K562 (cell line): ENCODE measurements around the gene RASL11A. TPM values are rescaled to one million over a fixed set of nuclear protein-coding genes. Genes with fewer than 3 reads are reported as not detected.
A peak's percentile ranks its signal among the peaks of the same experiment; 100 is the strongest.

Experiments
- ATAC-seq: fragments of 200-7000 bp; cut with Tn5 transposase; 3 replicates; pipeline ENCODE4 v1.9.1; 2020; ENCODE audit warnings: moderate library complexity
- Bru-seq: library from RNA; stranded (reverse); fragments of 400-500 nt; gene quantifications from one replicate; lab custom pipeline; 2021; lab: Mats Ljungman, UMichigan
- BruChase-seq, 2 experiments: library from RNA; stranded (reverse); fragments of 400-500 nt; gene quantifications; one replicate each; lab custom pipeline; 2021; lab: Mats Ljungman, UMichigan
- BruUV-seq: library from RNA; stranded (reverse); fragments of 400-500 nt; replicated peaks from 2 replicates; lab custom pipeline; 2021; lab: Mats Ljungman, UMichigan
- CTCF ChIA-PET: fragments of 300-600 bp; formaldehyde crosslinking; extraction: SDS; loops from one replicate; lab custom pipeline; 2021; ENCODE audit warnings: low intra/inter-chr PET ratio; lab: Yijun Ruan, JAX
- POLR2A ChIA-PET: fragments of 300-600, 350-650 bp; sonication (Branson Sonifier 250); formaldehyde crosslinking; extraction: SDS; loops from one replicate; lab custom pipeline; 2021; ENCODE audit warnings: antibody characterized with exemption, inconsistent platforms; lab: Yijun Ruan, JAX
- DNase-seq, 4 experiments: peaks; one replicate each; pipeline versions ENCODE4 v3.0.0 to v3.0.0-alpha.2; 2011 to 2018; ENCODE audit warnings: low spot score in 3 of 4, mixed read lengths in 3 of 4; ENCODE audit errors: extremely low read depth in 1 of 4
- FAIRE-seq: peaks from 2 replicates; lab custom pipeline; 2011; peaks lifted over from hg19 to GRCh38; lab: Jason Lieb, UNC
- H2AFZ ChIP-seq: 2 replicates; pipeline ENCODE4 v1.6.0; 2011; ENCODE audit warnings: low read depth, low read length, control low read depth, inconsistent platforms
- H3K27ac ChIP-seq: fragments of 200-600 bp; 3 replicates; pipeline ENCODE4 v1.8.0; 2011; ENCODE audit warnings: low read depth, mild to moderate bottlenecking, control low read depth, inconsistent platforms, low read length, moderate library complexity, mixed read lengths; ENCODE audit errors: extremely low read depth
- H3K27me3 ChIP-seq, 2 experiments: fragments of 300-600 bp in 1 of 2; 2 replicates in 1 of 2; 3 replicates in 1 of 2; pipeline versions ENCODE4 v1.6.0 to v1.8.0; 2011; ENCODE audit warnings: inconsistent platforms in 2 of 2, low read length in 2 of 2, mild to moderate bottlenecking in 1 of 2, mixed read lengths in 1 of 2, moderate library complexity in 1 of 2; ENCODE audit not compliant: control insufficient read depth in 2 of 2, insufficient read depth in 2 of 2
- H3K36me3 ChIP-seq: fragments of 300-600 bp; 3 replicates; pipeline ENCODE4 v1.8.0; 2011; ENCODE audit warnings: mild to moderate bottlenecking, low read length, inconsistent platforms; ENCODE audit not compliant: control insufficient read depth, insufficient read depth
- H3K4me1 ChIP-seq, 2 experiments: fragments of 200-600 bp in 1 of 2; replicated peaks in 1 of 2; 2 replicates in 1 of 2; 3 replicates in 1 of 2; pipeline versions ENCODE4 v1.5.1 to v1.8.0; 2011; ENCODE audit warnings: inconsistent platforms in 2 of 2, low read length in 2 of 2, mild to moderate bottlenecking in 1 of 2, mixed read lengths in 1 of 2, moderate library complexity in 1 of 2; ENCODE audit not compliant: control insufficient read depth in 2 of 2, insufficient read depth in 2 of 2
- H3K4me2 ChIP-seq: 2 replicates; pipeline ENCODE4 v1.6.1; 2011; ENCODE audit warnings: low read length, control low read depth, inconsistent platforms, mixed read lengths; ENCODE audit not compliant: insufficient read depth
- H3K4me3 ChIP-seq: fragments of 200-600 bp; sonication (generic), shearing (Covaris generic); 2 replicates; pipeline ENCODE4 v1.5.1; 2016; ENCODE audit warnings: control low read depth, inconsistent platforms
- H3K79me2 ChIP-seq: fragments of 200-600 bp; 3 replicates; pipeline ENCODE4 v1.8.0; 2011; ENCODE audit warnings: low read length, inconsistent platforms; ENCODE audit not compliant: control insufficient read depth, insufficient read depth
- H3K9ac ChIP-seq, 2 experiments: 2 replicates each; pipeline versions ENCODE4 v1.6.0 to v1.6.1; 2011; ENCODE audit warnings: low read depth in 2 of 2, low read length in 2 of 2, control low read depth in 1 of 2, inconsistent platforms in 1 of 2, mild to moderate bottlenecking in 1 of 2, mixed read lengths in 1 of 2; ENCODE audit not compliant: insufficient read depth in 1 of 2
- H3K9me1 ChIP-seq: one replicate; pipeline ENCODE4 v1.6.0; 2011; ENCODE audit warnings: inconsistent platforms, mild to moderate bottlenecking, low read length, moderate library complexity; ENCODE audit not compliant: control insufficient read depth, insufficient read depth
- H3K9me3 ChIP-seq: replicated peaks from 2 replicates; pipeline ENCODE4 v1.5.1; 2011; ENCODE audit warnings: low read depth, low read length, inconsistent platforms; ENCODE audit not compliant: control insufficient read depth, insufficient read depth
- H4K20me1 ChIP-seq: replicated peaks from 2 replicates; pipeline ENCODE4 v1.6.1; 2011; ENCODE audit warnings: low read length, inconsistent platforms, mixed read lengths; ENCODE audit not compliant: control insufficient read depth, insufficient read depth
- ARID3B ChIP-seq: fragments of 250-450 bp; sonication (Bioruptor Pico); IDR thresholded peaks from 2 replicates; pipeline ENCODE4 v1.4.0; 2020; ENCODE audit warnings: borderline replicate concordance
- BACH1 ChIP-seq: fragments of 200-800 bp; sonication (Bioruptor generic); IDR thresholded peaks from 2 replicates; pipeline ENCODE4 v1.6.1; 2016; ENCODE audit warnings: missing genetic modification characterization, missing compliant biosample characterization
- HDGF ChIP-seq: fragments of 450-650 bp; IDR thresholded peaks from 2 replicates; pipeline ENCODE4 v1.6.1; 2016
- MTF1 ChIP-seq: fragments of 250-450 bp; sonication (Bioruptor Pico); IDR thresholded peaks from 2 replicates; pipeline ENCODE4 v1.9.0; 2021; ENCODE audit warnings: moderate library complexity, mild to moderate bottlenecking, inconsistent platforms, borderline replicate concordance
- NR2F6 ChIP-seq: fragments of 450-650 bp; formaldehyde crosslinking; IDR thresholded peaks from 2 replicates; pipeline ENCODE4 v1.4.0; 2020; ENCODE audit warnings: mild to moderate bottlenecking
- PRPF4 ChIP-seq: fragments of 200-400 bp; formaldehyde crosslinking; IDR thresholded peaks from one replicate; pipeline ENCODE4 v1.6.1; 2017; ENCODE audit warnings: low read length, low read depth, mild to moderate bottlenecking; ENCODE audit not compliant: insufficient read depth, poor library complexity, severe bottlenecking
- SMAD4 ChIP-seq: fragments of 250-450 bp; sonication (Bioruptor Pico); conservative IDR thresholded peaks from 2 replicates; pipeline ENCODE4 v1.8.0; 2021; ENCODE audit warnings: inconsistent platforms, mild to moderate bottlenecking, moderate library complexity
- ZNF695 ChIP-seq: fragments of 450-650 bp; formaldehyde crosslinking; IDR thresholded peaks from 2 replicates; pipeline ENCODE4 v1.4.0; 2020; ENCODE audit warnings: mild to moderate bottlenecking, moderate library complexity
- ZNF707 ChIP-seq: fragments of 250-450 bp; sonication (Bioruptor Pico); conservative IDR thresholded peaks from 2 replicates; pipeline ENCODE4 v1.8.0; 2022; ENCODE audit warnings: inconsistent platforms, mild to moderate bottlenecking, moderate library complexity
- WGBS: fragments of 100-300 bp; shearing (Covaris generic); methylation state at CpG from one replicate; pipeline ENCODE4 v1.1.6; 2016; ENCODE audit warnings: low coverage, mixed read lengths; ENCODE audit not compliant: insufficient coverage; ENCODE audit errors: missing lambda C conversion rate; 5-methylcytosine and 5-hydroxymethylcytosine counted together
- in situ Hi-C: fragments of 300-500 bp; cut with MboI; formaldehyde crosslinking; loops from 4 replicates; pipeline ENCODE4 v1.15.0; 2018; ENCODE audit warnings: inconsistent platforms, mixed read lengths
- intact Hi-C: fragments of 100-400 bp; cut with micrococcal nuclease; formaldehyde crosslinking; loops from 2 replicates; pipeline ENCODE4 v1.14.2; 2022
- long read RNA-seq, 3 experiments: library from polyadenylated mRNA in 2 of 3; library from RNA in 1 of 3; unstranded in 2 of 3; stranded (forward) in 1 of 3; transcript quantifications; one replicate each; pipeline ENCODE4 v2.0.0, GENCODE V29; 2019 to 2022
- polyA minus RNA-seq, 3 experiments: library from RNA; depleted of rRNA, polyadenylated mRNA; stranded (reverse); fragments of >200 nt; gene quantifications; 2 replicates each; pipeline ENCODE4 v1.2.3, GENCODE V29; 2011
- polyA plus RNA-seq, 8 experiments: library from polyadenylated mRNA; depleted of rRNA in 4 of 8; stranded (reverse) in 5 of 8; unstranded in 3 of 8; fragments of >200 nt; fragmentation: Nextera tagmentation in 2 of 8; fragmentation: Illumina TruSeq in 1 of 8; extraction: Ambion mirVana in 2 of 8; extraction: Trizol in 1 of 8; gene quantifications; 2 replicates each; pipeline versions ENCODE4 v1.2.1 to v1.2.3, GENCODE V29; 2011 to 2014; ENCODE audit warnings: inconsistent platforms in 1 of 8, missing spikeins in 1 of 8
- total RNA-seq, 7 experiments: library from RNA; depleted of rRNA in 6 of 7; stranded (reverse); fragments of >200 nt in 6 of 7; fragmentation: Illumina TruSeq in 2 of 7; extraction: Trizol in 2 of 7; gene quantifications; 2 replicates each; pipeline versions ENCODE4 v1.2.1 to v1.2.3, GENCODE V29; 2011 to 2021; ENCODE audit warnings: low replicate concordance in 1 of 7
- TF ChIP-seq, protein P1 (sequence below): fragments of 250-450 bp; sonication (Bioruptor Pico); IDR thresholded peaks from 2 replicates; pipeline ENCODE4 v1.8.0; 2022; ENCODE audit warnings: moderate library complexity, mild to moderate bottlenecking, inconsistent platforms
- TF ChIP-seq, protein P2 (sequence below): fragments of 450-650 bp; formaldehyde crosslinking; conservative IDR thresholded peaks from 2 replicates; pipeline ENCODE4 v1.4.0; 2022; ENCODE audit warnings: mild to moderate bottlenecking, missing genetic modification characterization

Gene RASL11A
- total RNA-seq (2011; cell fraction: chromatin; rRNA removed; ENCODE audit: low replicate concordance): 1.3 and 1.5 TPM in 2 replicates
- 0.67 and 1.3 TPM in 2 replicates for total RNA-seq (2011; cell fraction: nucleolus; rRNA removed)
- 0.76 and 1.1 TPM in 2 replicates for total RNA-seq (2011; cell fraction: nucleoplasm; rRNA removed)
- total RNA-seq (2014; rRNA removed) (2.1 and 2.4 TPM in 2 replicates), total RNA-seq (2014; rRNA removed; fragmentation: Illumina TruSeq; extraction: Trizol) (0.98 and 1.6 TPM in 2 replicates), total RNA-seq (2015; rRNA removed; fragmentation: Illumina TruSeq; extraction: Trizol) (0.80 and 0.87 TPM in 2 replicates), total RNA-seq (2021) (1.5 and 1.6 TPM in 2 replicates), polyA plus RNA-seq (2011; rRNA removed) (1.7 and 1.9 TPM in 2 replicates), polyA plus RNA-seq (2014; fragmentation: Illumina TruSeq; extraction: Trizol) (1.9 and 2.2 TPM in 2 replicates), polyA plus RNA-seq (2014; fragmentation: Nextera tagmentation; extraction: Ambion mirVana) (under 1 TPM in 1 of 2 experiments, not detected in 1; 0.11 TPM), polyA plus RNA-seq (2014; rRNA removed) (1.2 and 1.3 TPM in 2 replicates), polyA minus RNA-seq (2011; rRNA and poly(A)+ RNA removed) (1.5 and 5.9 TPM in 2 replicates), Bru-seq, nascent RNA (percentile 44 among the genes with signal in this experiment), BruChase-seq, experiment 1, labeled RNA remaining after a 2-hour chase (percentile 57 among the genes with signal in this experiment), BruChase-seq, experiment 2, labeled RNA remaining after a 6-hour chase (percentile 60 among the genes with signal in this experiment)
- polyA plus RNA-seq (2011; cell fraction: cytosol; rRNA removed): 1.1 and 3.8 TPM in 2 replicates
- polyA plus RNA-seq (2011; cell fraction: nucleus; rRNA removed): 1.5 and 1.8 TPM in 2 replicates
- polyA plus RNA-seq (2012): 0.66 and 0.82 TPM in 2 replicates
- polyA minus RNA-seq (2011; cell fraction: cytosol; rRNA and poly(A)+ RNA removed): 1.3 and 1.5 TPM in 2 replicates
- polyA minus RNA-seq (2011; cell fraction: nucleus; rRNA and poly(A)+ RNA removed): 0.89 and 1.2 TPM in 2 replicates
- long read RNA-seq, experiment 1, partial matches to known transcripts: 0 of 1 reads
- long read RNA-seq, experiment 1, other reads (novel, unspliced or antisense): 0 of 1 reads
- long read RNA-seq, experiment 2, partial matches to known transcripts: 0 of 1 reads
- long read RNA-seq, experiment 2, other reads (novel, unspliced or antisense): 0 of 1 reads
- long read RNA-seq, experiment 3: 0 reads

DNA sequence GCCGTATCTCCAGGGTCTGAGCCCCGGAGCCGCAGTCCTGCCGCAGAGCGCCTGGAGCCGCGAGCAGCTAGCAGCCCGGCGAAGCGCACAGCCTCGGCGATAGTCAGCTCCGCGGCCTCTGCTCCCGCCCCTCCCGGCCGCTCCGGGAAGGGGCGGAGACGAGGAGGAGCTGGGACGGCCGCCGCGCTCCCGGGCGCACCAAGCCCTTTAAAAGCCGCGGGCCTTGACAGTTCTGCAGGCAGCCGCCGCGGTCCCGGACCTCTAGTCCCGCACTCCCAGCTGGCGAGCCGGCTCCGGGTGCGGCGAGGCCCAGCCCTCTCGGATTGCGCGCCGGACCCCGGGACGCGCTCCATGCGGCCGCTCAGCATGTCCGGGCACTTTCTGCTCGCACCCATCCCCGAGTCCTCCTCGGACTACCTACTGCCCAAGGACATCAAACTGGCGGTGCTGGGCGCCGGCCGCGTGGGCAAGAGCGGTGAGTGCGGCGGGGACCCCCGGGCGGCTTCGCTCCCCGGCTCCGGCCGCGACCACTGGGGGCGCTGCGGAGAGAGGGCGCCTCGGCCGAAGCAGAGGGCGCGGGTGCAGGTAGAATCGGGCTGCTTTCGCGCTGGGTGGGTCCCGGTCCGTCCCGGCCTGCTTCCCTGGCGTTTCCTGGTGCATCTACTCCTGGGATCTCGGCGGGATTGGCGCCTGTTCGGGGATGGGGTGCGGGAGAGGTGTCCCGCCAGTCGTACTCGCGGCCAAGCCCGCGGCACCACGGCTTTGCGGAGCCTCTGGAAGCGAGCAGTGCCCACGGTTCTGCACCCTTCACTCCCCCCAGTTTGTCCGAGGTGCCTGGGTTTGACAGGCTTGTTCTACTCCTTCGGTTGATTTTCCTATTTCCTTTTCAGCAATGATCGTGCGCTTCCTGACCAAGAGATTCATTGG is at the start of gene RASL11A:
Gene RASL11A, plus strand, starts transcription at position 237 of the 927 bp plus-strand sequence. Its CDS starts 115 bp downstream, at position 352.
- H3K9me3 ChIP-seq: no peaks in the 10 kb centered on the region
- H3K9ac ChIP-seq: peak within 1 kb of the TSS; percentile 59 to 93
- peaks cover 0 to 5% of the 10 kb centered on the region in 2 experiments; a peak in 1 of 5 replicates for H3K27me3 ChIP-seq
- peak within 1 kb of the TSS; percentile 87 for H3K4me3 ChIP-seq
- FAIRE-seq (peak; percentile 11), ATAC-seq (peak; percentile 98), DNase-seq (peak; percentile 75 to 82 (median 80))
- no peaks in the 10 kb centered on the region for H3K9me1 ChIP-seq
- H3K36me3 ChIP-seq: no peaks in the 10 kb centered on the region
- H4K20me1 ChIP-seq: no peaks in the 10 kb centered on the region
- no TSS peak for BruUV-seq
- no peaks in the 10 kb centered on the region for H3K79me2 ChIP-seq
- peak within 1 kb of the TSS; percentile 98 for H2AFZ ChIP-seq
- ChIA-PET POLR2A (interaction anchor here (0.6 to 1.0 kb wide), 9 partner anchors 9 to 305 kb away, joined by 3 to 4 read pairs (median 3); no protein-coding TSS in a partner anchor), CTCF (no interaction called here)
- in situ Hi-C loops (no loop called here), intact Hi-C loops (no loop called here)
- WGBS: 12% methylated on average over 65 of the region's 99 CpGs
- peak within 1 kb of the TSS; percentile 51; the same call in 1 of the 3 replicates for H3K27ac ChIP-seq
- peaks cover 3 to 17% of the 10 kb centered on the region in 2 experiments; a peak in 3 of 5 replicates for H3K4me1 ChIP-seq
- H3K4me2 ChIP-seq: peak within 1 kb of the TSS; percentile 83
- TF ChIP-seq PRPF4 (no peak), ZNF707 (no peak), ARID3B (no peak), BACH1 (tag) (no peak), HDGF (no peak), SMAD4 (no peak), ZNF695 (CRISPR knock-in tag) (no peak), MTF1 (CRISPR knock-in tag) (no peak), NR2F6 (no peak)
- TF ChIP-seq, protein P1, sequence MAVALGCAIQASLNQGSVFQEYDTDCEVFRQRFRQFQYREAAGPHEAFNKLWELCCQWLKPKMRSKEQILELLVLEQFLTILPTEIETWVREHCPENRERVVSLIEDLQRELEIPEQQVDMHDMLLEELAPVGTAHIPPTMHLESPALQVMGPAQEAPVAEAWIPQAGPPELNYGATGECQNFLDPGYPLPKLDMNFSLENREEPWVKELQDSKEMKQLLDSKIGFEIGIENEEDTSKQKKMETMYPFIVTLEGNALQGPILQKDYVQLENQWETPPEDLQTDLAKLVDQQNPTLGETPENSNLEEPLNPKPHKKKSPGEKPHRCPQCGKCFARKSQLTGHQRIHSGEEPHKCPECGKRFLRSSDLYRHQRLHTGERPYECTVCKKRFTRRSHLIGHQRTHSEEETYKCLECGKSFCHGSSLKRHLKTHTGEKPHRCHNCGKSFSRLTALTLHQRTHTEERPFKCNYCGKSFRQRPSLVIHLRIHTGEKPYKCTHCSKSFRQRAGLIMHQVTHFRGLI (CRISPR knock-in tag): no peak
- TF ChIP-seq, protein P2, sequence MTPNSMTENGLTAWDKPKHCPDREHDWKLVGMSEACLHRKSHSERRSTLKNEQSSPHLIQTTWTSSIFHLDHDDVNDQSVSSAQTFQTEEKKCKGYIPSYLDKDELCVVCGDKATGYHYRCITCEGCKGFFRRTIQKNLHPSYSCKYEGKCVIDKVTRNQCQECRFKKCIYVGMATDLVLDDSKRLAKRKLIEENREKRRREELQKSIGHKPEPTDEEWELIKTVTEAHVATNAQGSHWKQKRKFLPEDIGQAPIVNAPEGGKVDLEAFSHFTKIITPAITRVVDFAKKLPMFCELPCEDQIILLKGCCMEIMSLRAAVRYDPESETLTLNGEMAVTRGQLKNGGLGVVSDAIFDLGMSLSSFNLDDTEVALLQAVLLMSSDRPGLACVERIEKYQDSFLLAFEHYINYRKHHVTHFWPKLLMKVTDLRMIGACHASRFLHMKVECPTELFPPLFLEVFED (CRISPR knock-in tag): no peak
